GM19351 (cell line): ENCODE data around the gene EXOC6B.

ENCODE experiments used
- ATAC-seq: cut with Tn5 transposase; IDR thresholded peaks from one replicate; pipeline ENCODE4 v1.9.1; 2021; ENCODE audit warnings: mild to moderate bottlenecking, moderate library complexity; ENCODE audit not compliant: unreplicated experiment

Gene EXOC6B

GRCh38 chr2:72183016-72183415 lies 642.8 kb downstream of the EXOC6B start:
- ATAC-seq, result no peak

DNA sequence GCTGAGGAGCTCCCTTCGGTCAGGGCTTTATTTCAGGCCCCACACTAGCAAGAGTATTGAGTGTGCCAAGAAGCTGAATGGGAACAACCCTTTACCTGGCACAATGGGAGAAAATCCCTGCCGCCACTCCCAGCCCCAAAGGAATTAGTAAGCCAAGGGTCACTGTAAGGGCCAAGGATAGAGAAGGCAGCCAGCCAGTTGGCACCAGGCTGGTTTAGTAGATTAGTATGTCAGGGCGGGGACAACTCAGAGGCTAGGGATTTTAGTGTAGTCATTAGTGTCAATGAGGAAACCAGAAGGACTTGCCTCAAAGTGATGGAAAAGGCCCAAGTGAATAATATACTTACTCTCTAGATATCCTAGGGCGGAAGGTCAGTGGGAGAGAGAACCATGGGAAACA lies 643.3 kb downstream of the EXOC6B start:
- no peak for ATAC-seq

DNA sequence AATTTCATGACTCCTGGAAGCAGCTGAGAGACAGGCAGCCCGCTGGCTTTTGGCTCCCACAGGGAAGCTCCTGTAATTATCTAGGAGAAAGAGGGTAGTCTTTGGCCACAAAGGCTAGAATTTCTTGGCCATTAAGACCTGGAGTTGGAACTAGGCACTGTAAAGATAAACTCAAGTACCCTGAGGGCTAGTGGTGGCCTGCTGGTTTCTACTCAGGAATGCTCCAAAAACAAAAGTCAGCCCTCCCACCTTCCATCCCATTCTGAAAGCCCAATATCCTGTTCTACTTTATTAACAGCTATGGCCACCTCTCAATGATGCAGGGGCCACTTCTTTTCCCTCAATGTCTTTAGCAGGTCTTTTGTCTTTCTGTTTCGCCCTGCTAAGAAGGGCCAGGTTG lies 644.2 kb downstream of the EXOC6B start:
- no peak for ATAC-seq

DNA sequence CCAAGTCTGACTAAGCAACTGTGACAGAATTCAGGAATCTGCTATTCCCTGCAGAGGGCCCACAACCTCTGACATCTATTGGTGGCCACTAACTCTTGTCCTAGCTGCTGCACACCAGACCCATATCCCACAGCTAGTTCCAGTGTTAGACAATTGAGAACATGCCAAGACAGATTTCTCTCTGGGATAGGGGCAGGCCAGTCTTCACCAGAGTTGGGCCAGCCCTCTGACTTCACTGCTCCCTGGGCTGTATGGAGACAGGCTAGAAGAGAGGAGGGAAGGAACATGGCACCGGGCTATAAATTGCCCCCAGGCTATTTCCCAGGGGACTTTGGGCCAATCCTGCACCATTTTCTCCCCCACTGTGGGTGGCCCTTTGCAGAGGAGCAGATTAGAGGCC lies 645.5 kb downstream of the EXOC6B start:
- ATAC-seq, result no peak

- no peak for ATAC-seq
Observed at GRCh38 chr2:72178551-72178950, 647.3 kb downstream of the EXOC6B start.

DNA sequence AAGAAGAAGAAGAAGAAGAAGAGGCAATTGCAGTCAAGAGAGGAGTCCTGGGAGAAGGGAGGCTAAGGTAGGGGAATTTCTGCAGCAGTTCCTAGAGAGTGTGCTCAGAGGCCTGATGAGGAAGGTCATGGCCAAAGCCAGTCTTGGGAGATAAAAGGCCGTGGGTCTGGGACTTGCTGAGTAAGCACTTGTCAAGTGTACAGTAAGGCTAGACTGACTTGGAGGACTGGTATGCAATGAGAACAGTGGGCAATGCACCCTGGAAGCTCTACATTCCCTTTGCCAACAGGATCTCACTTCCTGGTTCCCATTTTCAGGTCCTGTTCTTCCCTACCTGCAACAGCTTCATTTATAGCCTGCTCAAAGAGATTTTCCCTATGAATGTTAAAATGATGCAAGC lies 649.6 kb downstream of the EXOC6B start:
- ATAC-seq, result no peak

GRCh38 chr2:72175636-72176035 lies 650.2 kb downstream of the EXOC6B start:
- ATAC-seq, result no peak

DNA sequence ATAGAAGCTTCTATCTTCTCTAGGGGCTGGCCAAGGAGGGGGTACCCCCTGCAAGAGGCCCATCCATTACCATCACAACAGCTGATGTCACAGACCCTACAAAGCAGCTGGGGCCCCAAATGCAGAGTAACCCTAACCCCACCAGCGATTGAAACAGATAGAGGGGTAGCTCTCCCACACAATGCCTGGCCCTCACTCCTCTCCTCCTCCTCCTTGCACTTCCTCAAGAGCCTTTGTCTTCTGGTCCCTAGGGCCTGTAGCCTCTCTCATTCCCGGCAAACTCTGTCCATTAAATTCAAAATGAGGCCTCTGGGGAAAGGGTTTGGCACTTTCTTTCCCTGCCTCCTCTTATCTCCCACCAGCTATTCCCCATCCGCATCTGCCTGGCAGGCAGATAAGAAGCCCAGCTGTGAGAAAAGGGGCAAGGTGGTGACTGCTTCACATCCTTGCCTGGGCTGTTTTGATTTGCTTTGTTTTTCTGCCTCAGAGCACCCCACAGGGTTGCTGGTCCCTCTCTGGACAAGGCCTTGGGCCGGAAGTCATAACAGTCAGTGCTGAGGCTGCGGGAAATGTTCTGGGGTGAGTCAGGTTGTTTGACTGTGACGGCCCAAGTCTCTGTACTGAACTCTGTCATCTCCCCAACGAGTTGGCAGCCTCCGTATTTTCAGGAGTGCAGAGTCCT lies 652.1 kb downstream of the EXOC6B start:
- ATAC-seq, result no peak

DNA sequence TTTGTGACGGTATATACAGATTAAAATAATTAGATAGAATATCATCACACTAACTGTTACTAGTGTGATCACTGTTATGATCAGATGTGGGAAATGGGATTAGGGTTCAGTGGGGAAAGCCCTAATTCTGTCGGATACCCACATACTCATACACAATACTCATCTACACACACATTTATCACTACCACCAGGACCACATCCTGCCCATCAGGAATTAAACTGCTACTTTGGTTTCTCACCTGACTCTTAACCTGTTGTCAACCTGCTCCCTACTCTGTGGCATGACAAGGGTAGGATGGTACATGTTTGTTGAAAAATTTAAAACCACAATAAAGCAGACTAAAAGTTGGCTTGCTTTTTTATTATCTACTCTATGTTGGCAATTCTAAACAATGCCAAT lies 653.4 kb downstream of the EXOC6B start:
- no peak for ATAC-seq

- ATAC-seq, result no peak
Observed at GRCh38 chr2:72166279-72166678, 659.6 kb downstream of the EXOC6B start.

DNA sequence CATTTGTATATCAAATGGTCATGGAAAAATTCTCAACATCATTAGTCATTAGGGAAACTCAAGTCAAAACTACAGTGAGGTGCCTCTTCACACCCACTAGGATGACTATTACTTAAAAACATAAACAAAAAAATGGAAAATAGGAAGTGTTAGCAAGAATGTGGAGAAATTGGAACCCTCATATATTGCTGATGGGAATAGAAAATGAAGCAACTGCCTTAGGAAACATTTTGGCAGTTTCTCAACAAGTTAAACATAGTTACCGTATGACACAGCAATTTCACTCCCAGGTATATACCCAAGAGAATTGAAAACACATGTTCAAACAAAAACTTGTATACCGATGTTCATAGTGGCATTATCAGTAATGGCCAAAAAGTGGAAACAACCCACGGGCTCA lies 660.0 kb downstream of the EXOC6B start:
- ATAC-seq, result no peak

DNA sequence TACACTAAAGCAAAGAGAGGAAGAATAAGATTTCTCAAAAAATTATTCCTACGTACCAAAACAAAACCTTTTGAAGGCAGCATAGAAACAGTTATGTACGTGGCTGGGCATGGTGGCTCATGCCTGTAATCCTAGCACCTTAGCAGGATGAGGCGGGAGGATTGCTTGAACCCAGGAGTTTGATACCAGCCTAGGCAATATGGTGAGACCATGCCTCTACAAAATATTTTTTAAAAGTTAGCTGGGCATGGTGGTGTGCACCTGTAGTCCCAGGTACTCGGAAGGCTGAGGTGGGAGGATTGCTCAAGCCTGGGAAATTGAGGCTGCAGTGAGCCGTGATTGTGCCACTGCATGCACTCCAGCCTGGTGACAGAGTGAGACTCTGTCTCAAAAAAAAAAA lies 663.3 kb downstream of the EXOC6B start:
- ATAC-seq, result no peak

GRCh38 chr2:72159211-72159993 lies 666.4 kb downstream of the EXOC6B start:
- no peak for ATAC-seq

DNA sequence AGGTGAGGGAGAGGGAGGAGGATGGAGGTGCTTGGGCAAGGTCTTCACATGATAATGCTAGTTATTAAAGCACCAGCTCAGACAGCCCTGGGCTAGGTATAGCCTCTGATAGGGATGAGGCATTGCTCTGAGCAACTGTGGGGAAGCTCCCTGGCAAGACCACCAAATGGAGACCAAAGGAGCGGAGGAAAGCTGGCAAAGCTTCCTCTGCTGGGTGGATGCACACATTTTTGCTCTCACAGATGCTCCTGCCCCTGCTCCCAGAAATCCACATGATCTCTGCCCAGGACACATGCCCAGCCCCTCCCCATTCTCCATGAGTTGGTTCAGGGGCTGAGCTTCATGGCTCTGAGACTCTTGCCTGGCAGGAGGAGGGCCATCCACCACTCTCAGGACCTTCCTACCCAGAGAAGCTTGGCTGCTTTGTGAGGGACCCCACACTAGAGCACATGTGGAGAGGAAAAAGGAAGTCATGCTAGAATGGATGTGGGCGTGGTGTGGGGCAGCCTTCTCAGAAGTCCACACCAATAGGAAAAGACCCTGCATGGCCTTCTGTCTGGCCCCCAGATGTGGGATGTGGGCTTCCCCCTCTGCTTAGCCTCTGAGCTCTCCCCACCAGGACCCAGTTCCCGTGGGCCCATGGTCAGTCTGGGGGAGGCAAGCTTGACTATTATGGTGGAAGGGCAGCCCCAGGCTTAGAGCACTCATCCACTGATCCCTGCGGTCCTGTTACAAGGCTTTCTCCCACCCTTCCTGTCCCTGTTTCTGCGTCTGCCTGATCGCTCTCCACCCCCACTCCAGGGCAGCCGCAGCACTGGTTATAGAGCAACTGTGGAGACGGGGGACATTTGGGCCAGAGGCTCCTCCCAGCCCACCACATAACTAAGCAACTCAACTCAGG lies 667.7 kb downstream of the EXOC6B start:
- no peak for ATAC-seq

DNA sequence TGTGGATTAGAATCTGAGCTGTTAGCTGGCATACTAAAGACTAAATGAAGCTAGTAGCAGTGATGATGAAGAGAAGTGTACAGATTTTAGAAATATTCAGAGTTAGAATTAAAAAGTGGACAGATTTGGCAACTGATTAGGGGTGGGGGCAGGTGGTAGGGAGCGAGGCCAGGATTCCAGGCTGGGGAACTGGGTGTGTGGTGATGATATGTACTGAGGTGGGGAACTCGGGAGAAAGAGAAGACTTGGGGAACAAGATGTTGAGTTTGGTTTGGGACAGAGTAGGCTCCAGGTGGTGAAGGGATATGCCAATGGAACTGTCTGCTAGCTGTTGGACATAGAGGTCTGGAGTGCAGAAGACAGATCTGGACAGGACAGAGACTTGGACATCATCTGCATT lies 669.0 kb downstream of the EXOC6B start:
- ATAC-seq, result no peak

- no peak for ATAC-seq
Observed at GRCh38 chr2:72155737-72156136, 670.1 kb downstream of the EXOC6B start.

DNA sequence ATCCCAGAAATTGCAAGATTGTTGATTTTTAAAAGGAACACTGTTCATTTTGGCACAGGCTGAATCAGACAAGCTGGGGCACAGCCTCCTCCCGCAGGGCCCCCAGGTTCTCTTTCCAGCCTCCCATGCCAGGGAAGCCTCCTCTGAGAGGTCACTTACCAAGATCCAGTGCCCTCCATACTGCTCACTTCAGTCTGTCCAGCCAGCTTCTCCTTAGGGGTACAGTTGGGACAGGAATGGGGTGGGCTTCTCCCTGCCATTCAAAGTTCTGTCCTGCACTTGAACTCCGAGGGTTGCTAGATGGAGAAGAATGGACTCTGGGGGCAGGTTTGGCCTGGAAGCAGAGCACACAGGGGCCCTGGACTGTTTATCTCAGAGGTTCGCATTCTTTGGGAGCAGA lies 670.7 kb downstream of the EXOC6B start:
- no peak for ATAC-seq

DNA sequence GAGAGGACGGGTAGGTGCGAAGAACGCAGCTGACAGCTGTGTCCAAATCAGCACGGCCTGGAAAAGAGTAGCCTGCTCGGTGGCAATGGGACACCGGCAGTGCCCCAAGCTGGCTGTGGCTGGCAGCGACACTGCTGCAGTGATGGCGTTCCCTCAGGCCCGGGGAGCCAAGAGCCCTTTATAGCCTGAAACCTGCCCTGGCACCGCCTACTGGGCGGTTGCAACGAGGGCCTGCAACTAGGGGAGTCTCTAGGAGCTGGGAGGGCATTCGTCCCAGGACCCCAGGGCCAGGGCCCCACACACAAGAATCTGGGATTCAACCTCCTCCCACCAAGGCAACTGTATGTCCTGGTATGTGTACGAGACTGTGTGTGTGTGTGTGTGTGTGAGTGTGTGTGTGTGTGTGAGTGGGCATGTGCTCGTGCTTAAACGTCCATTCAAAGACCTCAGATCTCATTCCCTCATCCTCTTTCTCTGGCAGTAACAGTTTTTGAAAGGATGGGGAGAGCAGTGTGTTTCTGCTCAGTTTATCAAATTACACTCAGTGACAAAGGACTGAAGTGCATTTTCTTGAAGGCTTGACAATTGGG lies 671.4 kb downstream of the EXOC6B start:
- no peak for ATAC-seq

- no peak for ATAC-seq
Observed at GRCh38 chr2:72153924-72154323, 671.9 kb downstream of the EXOC6B start.

GRCh38 chr2:72153026-72153791 lies 672.6 kb downstream of the EXOC6B start:
- ATAC-seq, result no peak
